HepG2 (cell line): ENCODE measurements around the gene COMMD7. TPM values are rescaled to one million over a fixed set of nuclear protein-coding genes. Genes with fewer than 3 reads are reported as not detected.
A peak's percentile ranks its signal among the peaks of the same experiment; 100 is the strongest.

Source experiments
- ARID5B ChIP-seq: IDR thresholded peaks from 2 replicates; pipeline ENCODE4 v1.4.0; 2020; ENCODE audit warnings: mild to moderate bottlenecking, missing genetic modification reagents
- DNMT1 ChIP-seq: sonication (generic); formaldehyde crosslinking; IDR thresholded peaks from 2 replicates; pipeline ENCODE4 v1.5.1; 2020; ENCODE audit warnings: mild to moderate bottlenecking, missing genetic modification reagents
- KLF12 ChIP-seq: sonication (generic); formaldehyde crosslinking; IDR thresholded peaks from 2 replicates; pipeline ENCODE4 v1.4.0; 2020; ENCODE audit warnings: missing genetic modification reagents, borderline replicate concordance
- RAD51 ChIP-seq: fragments of 450-650 bp; IDR thresholded peaks from 2 replicates; pipeline ENCODE4 v1.6.1; 2016; ENCODE audit warnings: borderline replicate concordance
- SNAPC4 ChIP-seq: sonication (generic); formaldehyde crosslinking; IDR thresholded peaks from 2 replicates; pipeline ENCODE4 v1.4.0; 2020; ENCODE audit warnings: mild to moderate bottlenecking, missing genetic modification reagents
- SNAPC5 ChIP-seq: sonication (generic); formaldehyde crosslinking; IDR thresholded peaks from 2 replicates; pipeline ENCODE4 v1.8.1; 2023; ENCODE audit warnings: mild to moderate bottlenecking, missing genetic modification reagents, borderline replicate concordance
- SOX5 ChIP-seq: IDR thresholded peaks from 2 replicates; pipeline ENCODE4 v1.6.1; 2016; ENCODE audit warnings: borderline replicate concordance
- U2AF2 ChIP-seq: fragments of 200-400 bp; formaldehyde crosslinking; IDR thresholded peaks from 2 replicates; pipeline ENCODE4 v1.6.1; 2017; ENCODE audit warnings: low read depth, mild to moderate bottlenecking, low read length
- ZNF407 ChIP-seq: sonication (generic); formaldehyde crosslinking; IDR thresholded peaks from one replicate; pipeline ENCODE4 v1.5.1; 2020; ENCODE audit warnings: mild to moderate bottlenecking, missing genetic modification reagents; ENCODE audit errors: not compliant biosample characterization
- polyA plus RNA-seq, 8 experiments: library from polyadenylated mRNA; depleted of rRNA in 3 of 8; stranded (reverse) in 7 of 8; unstranded in 1 of 8; fragments of >200 nt; fragmentation: Illumina TruSeq in 4 of 8; extraction: Trizol in 4 of 8; gene quantifications; 2 replicates each; pipeline versions ENCODE4 v1.2.1 to v1.2.3, GENCODE V29; 2011 to 2016; ENCODE audit warnings: low read depth in 4 of 8, missing spikeins in 1 of 8, mixed read lengths in 1 of 8; ENCODE audit not compliant: insufficient read depth in 1 of 8
- total RNA-seq, 5 experiments: library from RNA; depleted of rRNA; stranded (reverse); fragments of >200 nt; fragmentation: Illumina TruSeq; extraction: Trizol; gene quantifications; 2 replicates each; pipeline ENCODE4 v1.2.3, GENCODE V29; 2016; ENCODE audit warnings: low read depth in 1 of 5

The COMMD7 gene
- total and polyA plus RNA-seq, 2 of the 13 experiments (the other 11 are each of a cell fraction or from before 2014, with no cell fraction given) = 42.1 to 53.3 TPM

- TF ChIP-seq ZNF407 (CRISPR knock-in tag) (peak; percentile 80), KLF12 (CRISPR knock-in tag) (peak; percentile 79; the same call in 1 of the 2 replicates), U2AF2 (0 out of 2 replicates have a peak, but pooled peaks have one; percentile 15), ARID5B (CRISPR knock-in tag) (peak; percentile 99), RAD51 (no peak), SOX5 (peak; percentile 93), SNAPC5 (CRISPR knock-in tag) (peak; percentile 95), SNAPC4 (CRISPR knock-in tag) (peak; percentile 84; the same call in 1 of the 2 replicates), DNMT1 (CRISPR knock-in tag) (no peak)
Observed at GRCh38 chr20:32685541-32686529, 57.4 kb downstream of the COMMD7 start (continued).
